Activated naive CD4-positive, alpha-beta T cell treated with Interleukin-2 at 50 U/mL for 16 hours (primary cell): Measurements from ENCODE around the gene PM20D2.

Experiments used
- DNase-seq: peaks from one replicate; pipeline ENCODE4 v3.0.0-alpha.2; 2020

The PM20D2 gene

GRCh38 chr6:89205819-89206218 is 60.0 kb downstream of the PM20D2 start:
- DNase-seq: no peak

- DNase-seq: no peak
Measured at GRCh38 chr6:89208551-89208950, 62.7 kb downstream of the PM20D2 start.

- DNase-seq: no peak
Measured at GRCh38 chr6:89209457-89209856, 63.6 kb downstream of the PM20D2 start.

- no peak for DNase-seq
Measured at GRCh38 chr6:89212472-89212871, 66.6 kb downstream of the PM20D2 start.

- no peak for DNase-seq
Measured at GRCh38 chr6:89214197-89214596, 68.3 kb downstream of the PM20D2 start.
